ENCODE measurements around the gene MCF2L2. TPM values are rescaled to one million over a fixed set of nuclear protein-coding genes. Genes with fewer than 3 reads are reported as not detected.

Gene MCF2L2
- polyA plus RNA-seq, 1 donor, result 2.4 TPM

GRCh38 chr3:183313351-183313750 lies 115.1 kb downstream of the MCF2L2 start:
- WGBS (ENCODE audit: insufficient coverage, low lambda C conversion rate), result no CpG with 5 or more reads among the region's 4 CpGs
- no peak for DNase-seq
- Histone ChIP-seq H3K27ac (ENCODE audit: low read length) (no peak overlapping the region), H3K9me3 (ENCODE audit: control insufficient read depth, low read depth, low read length) (no peaks in the 10 kb centered on the region), H3K4me1 (ENCODE audit: control insufficient read depth, insufficient read depth, low read length) (peaks cover 26% of the 10 kb centered on the region), H3K27me3 (ENCODE audit: control insufficient read depth, insufficient read depth, low read length) (no peaks in the 10 kb centered on the region), H3K4me3 (ENCODE audit: low read length) (no peak overlapping the region), H3K36me3 (ENCODE audit: control insufficient read depth, insufficient read depth, low read length) (no peaks in the 10 kb centered on the region)

DNA sequence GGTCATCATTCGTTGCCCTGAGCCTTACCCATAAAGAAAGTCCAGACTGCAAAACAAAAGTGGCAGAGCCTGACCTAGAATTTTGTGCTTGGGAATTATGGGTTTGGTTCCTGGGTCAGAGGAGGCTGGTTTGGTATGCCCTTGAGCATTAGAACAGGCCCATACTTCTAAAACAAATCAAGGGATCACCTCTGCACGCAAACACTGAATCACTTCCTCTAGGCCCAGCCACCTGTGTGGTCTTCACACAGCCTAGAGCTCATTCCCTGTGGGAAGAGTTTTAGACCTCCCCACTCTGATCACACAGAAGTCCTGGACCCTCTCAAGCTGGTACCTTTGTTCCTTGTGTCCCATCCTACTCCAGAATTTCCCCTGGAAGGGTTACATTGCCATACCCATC lies 116.0 kb downstream of the MCF2L2 start:
- Histone ChIP-seq H3K36me3 (ENCODE audit: control insufficient read depth, insufficient read depth, low read length) (no peaks in the 10 kb centered on the region), H3K4me3 (ENCODE audit: low read length) (no peak overlapping the region), H3K27ac (ENCODE audit: low read length) (no peak overlapping the region), H3K27me3 (ENCODE audit: control insufficient read depth, insufficient read depth, low read length) (no peaks in the 10 kb centered on the region), H3K9me3 (ENCODE audit: control insufficient read depth, low read depth, low read length) (no peaks in the 10 kb centered on the region), H3K4me1 (ENCODE audit: control insufficient read depth, insufficient read depth, low read length) (peaks cover 32% of the 10 kb centered on the region)
- no CpG with 5 or more reads among the region's 2 CpGs for WGBS (ENCODE audit: insufficient coverage, low lambda C conversion rate)
- no peak for DNase-seq

DNA sequence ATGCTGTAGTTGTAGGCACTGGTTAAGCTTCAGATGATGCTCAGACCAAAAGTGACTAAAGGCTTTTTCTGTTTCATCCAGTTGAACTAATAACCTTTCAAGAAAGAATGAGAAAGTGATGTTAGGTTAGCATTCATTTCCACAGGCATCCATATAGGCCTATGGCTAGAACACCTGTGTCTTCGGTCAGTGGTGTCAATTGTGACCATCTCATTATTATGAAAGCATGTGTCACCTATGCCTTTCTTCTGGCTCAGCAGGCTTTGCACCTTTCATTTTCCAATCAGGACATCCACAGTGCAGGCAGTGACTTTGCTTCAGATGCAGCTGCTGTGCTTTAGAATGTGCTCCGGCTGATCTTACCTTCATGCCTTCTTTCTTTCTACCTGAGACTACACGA lies 117.5 kb downstream of the MCF2L2 start:
- H3K36me3 ChIP-seq (ENCODE audit: control insufficient read depth, insufficient read depth, low read length), result no peaks in the 10 kb centered on the region
- no peak overlapping the region for H3K27ac ChIP-seq (ENCODE audit: low read length)
- H3K27me3 ChIP-seq (ENCODE audit: control insufficient read depth, insufficient read depth, low read length), result no peaks in the 10 kb centered on the region
- H3K9me3 ChIP-seq (ENCODE audit: control insufficient read depth, low read depth, low read length), result no peaks in the 10 kb centered on the region
- WGBS (ENCODE audit: insufficient coverage, low lambda C conversion rate), result no CpG with 5 or more reads among the region's 3 CpGs
- no peak overlapping the region for H3K4me3 ChIP-seq (ENCODE audit: low read length)
- H3K4me1 ChIP-seq (ENCODE audit: control insufficient read depth, insufficient read depth, low read length), result peaks cover 41% of the 10 kb centered on the region
- no peak for DNase-seq

DNA sequence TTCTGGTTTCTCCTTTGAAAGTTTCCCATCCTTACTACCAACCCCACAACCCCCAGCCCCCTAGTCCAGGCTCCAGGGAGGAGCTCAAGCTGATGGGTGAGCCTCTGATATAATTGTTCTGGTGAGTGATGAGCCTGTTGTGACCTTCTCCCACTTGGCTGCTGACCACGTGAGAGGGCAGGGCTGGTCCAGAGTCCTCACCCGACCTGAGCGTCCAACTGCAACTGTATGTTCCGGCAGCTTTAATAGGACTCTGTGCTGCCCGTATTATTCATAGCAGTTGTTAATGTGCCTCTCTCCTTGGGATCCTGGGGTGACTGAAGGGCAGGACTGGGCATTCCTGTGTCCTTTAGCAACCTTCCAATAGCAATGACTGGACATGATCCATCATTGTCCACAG lies 119.1 kb downstream of the MCF2L2 start:
- peak; percentile 80 to 88 for DNase-seq
- Histone ChIP-seq H3K27me3 (ENCODE audit: control insufficient read depth, insufficient read depth, low read length) (no peaks in the 10 kb centered on the region), H3K27ac (ENCODE audit: low read length) (peak overlapping the region; percentile 95), H3K4me1 (ENCODE audit: control insufficient read depth, insufficient read depth, low read length) (peaks cover 37% of the 10 kb centered on the region), H3K9me3 (ENCODE audit: control insufficient read depth, low read depth, low read length) (no peaks in the 10 kb centered on the region), H3K4me3 (ENCODE audit: low read length) (no peak overlapping the region), H3K36me3 (ENCODE audit: control insufficient read depth, insufficient read depth, low read length) (no peaks in the 10 kb centered on the region)
- WGBS (ENCODE audit: insufficient coverage, low lambda C conversion rate), result no CpG with 5 or more reads among the region's 5 CpGs

DNA sequence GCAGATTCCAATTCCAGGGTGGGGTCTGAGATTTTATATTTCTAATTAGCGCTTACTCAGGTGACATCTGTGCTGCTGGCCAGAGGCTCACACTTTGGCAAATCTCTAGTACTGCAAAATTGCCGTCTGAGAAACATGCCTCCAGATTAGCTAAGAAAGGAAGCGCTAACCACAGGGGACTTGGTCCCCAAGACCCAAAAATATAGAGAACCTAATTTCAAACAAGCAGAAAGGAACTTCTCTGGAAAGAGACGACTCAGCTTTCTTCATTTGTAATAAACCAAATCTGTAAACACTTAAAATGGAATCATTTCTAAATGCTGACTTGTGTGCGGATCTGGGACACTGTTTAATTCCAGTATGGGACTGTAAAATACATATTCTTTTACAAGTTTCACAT lies 119.7 kb downstream of the MCF2L2 start:
- WGBS (ENCODE audit: insufficient coverage, low lambda C conversion rate), result 100% methylated on average over 1 of the region's 5 CpGs

GRCh38 chr3:183307749-183308148 lies 120.7 kb downstream of the MCF2L2 start:
- H3K27me3 ChIP-seq (ENCODE audit: control insufficient read depth, insufficient read depth, low read length), result no peaks in the 10 kb centered on the region
- no CpG with 5 or more reads among the region's 2 CpGs for WGBS (ENCODE audit: insufficient coverage, low lambda C conversion rate)
- H3K9me3 ChIP-seq (ENCODE audit: control insufficient read depth, low read depth, low read length), result no peaks in the 10 kb centered on the region
- peak; percentile 85 to 93 for DNase-seq
- H3K4me3 ChIP-seq (ENCODE audit: low read length), result no peak overlapping the region
- H3K36me3 ChIP-seq (ENCODE audit: control insufficient read depth, insufficient read depth, low read length), result no peaks in the 10 kb centered on the region
- H3K27ac ChIP-seq (ENCODE audit: low read length), result peak overlapping the region; percentile 95
- peaks cover 49% of the 10 kb centered on the region for H3K4me1 ChIP-seq (ENCODE audit: control insufficient read depth, insufficient read depth, low read length)

More for the DNA sequence above, 119.7 kb downstream of the MCF2L2 start:
- Histone ChIP-seq H3K27me3 (ENCODE audit: control insufficient read depth, insufficient read depth, low read length) (no peaks in the 10 kb centered on the region), H3K4me3 (ENCODE audit: low read length) (no peak overlapping the region), H3K27ac (ENCODE audit: low read length) (peak overlapping the region; percentile 95), H3K9me3 (ENCODE audit: control insufficient read depth, low read depth, low read length) (no peaks in the 10 kb centered on the region), H3K36me3 (ENCODE audit: control insufficient read depth, insufficient read depth, low read length) (no peaks in the 10 kb centered on the region), H3K4me1 (ENCODE audit: control insufficient read depth, insufficient read depth, low read length) (peaks cover 42% of the 10 kb centered on the region)
- no peak for DNase-seq

- WGBS (ENCODE audit: insufficient coverage, low lambda C conversion rate), result 60% methylated on average over 1 of the region's 9 CpGs
- no peaks in the 10 kb centered on the region for H3K9me3 ChIP-seq (ENCODE audit: control insufficient read depth, low read depth, low read length)
- peaks cover 53% of the 10 kb centered on the region for H3K4me1 ChIP-seq (ENCODE audit: control insufficient read depth, insufficient read depth, low read length)
- peak overlapping the region; percentile 95 for H3K27ac ChIP-seq (ENCODE audit: low read length)
- no peak overlapping the region for H3K4me3 ChIP-seq (ENCODE audit: low read length)
- H3K27me3 ChIP-seq (ENCODE audit: control insufficient read depth, insufficient read depth, low read length), result no peaks in the 10 kb centered on the region
- no peaks in the 10 kb centered on the region for H3K36me3 ChIP-seq (ENCODE audit: control insufficient read depth, insufficient read depth, low read length)
- peak; percentile 96 to 98 for DNase-seq
Observed at GRCh38 chr3:183306798-183307671, 121.4 kb downstream of the MCF2L2 start.

- Histone ChIP-seq H3K36me3 (ENCODE audit: control insufficient read depth, insufficient read depth, low read length) (no peaks in the 10 kb centered on the region), H3K4me1 (ENCODE audit: control insufficient read depth, insufficient read depth, low read length) (peaks cover 44% of the 10 kb centered on the region), H3K4me3 (ENCODE audit: low read length) (no peak overlapping the region), H3K27me3 (ENCODE audit: control insufficient read depth, insufficient read depth, low read length) (no peaks in the 10 kb centered on the region), H3K9me3 (ENCODE audit: control insufficient read depth, low read depth, low read length) (no peaks in the 10 kb centered on the region), H3K27ac (ENCODE audit: low read length) (peak overlapping the region; percentile 64)
- WGBS (ENCODE audit: insufficient coverage, low lambda C conversion rate), result no CpG with 5 or more reads among the region's 2 CpGs
- peak; percentile 62 to 84 for DNase-seq
Observed at GRCh38 chr3:183303690-183304089, 124.7 kb downstream of the MCF2L2 start.

DNA sequence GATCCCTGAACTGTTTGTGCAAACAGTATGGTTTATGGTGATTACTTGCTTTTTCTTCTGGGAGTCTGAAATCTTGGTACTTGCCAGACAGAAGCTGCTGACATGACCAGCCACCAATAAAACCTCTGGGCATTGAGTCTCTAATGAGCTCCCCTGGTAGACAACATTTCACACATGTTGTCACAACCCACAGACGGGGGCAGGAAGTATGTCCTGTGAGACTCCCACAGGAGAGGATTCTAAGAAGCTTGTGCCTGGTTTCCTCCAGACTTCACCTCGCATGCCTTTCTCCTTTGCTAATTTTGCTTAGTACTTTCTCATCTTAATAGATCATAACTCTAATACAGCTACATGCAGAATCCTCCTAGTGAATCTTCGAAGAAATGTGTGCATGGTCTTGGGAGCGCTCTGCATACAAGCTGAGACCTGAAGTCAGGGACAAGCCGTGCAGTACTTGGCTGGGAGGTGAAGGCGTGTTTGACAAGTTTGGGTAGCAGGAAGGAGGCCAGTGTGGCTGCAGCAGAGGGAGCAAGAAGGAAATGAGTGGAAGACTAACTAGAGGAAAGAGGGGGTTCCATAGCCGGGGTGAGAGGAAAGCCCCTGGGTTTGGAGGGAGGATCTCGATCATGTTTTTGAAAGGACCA lies 126.4 kb downstream of the MCF2L2 start:
- Histone ChIP-seq H3K4me1 (ENCODE audit: control insufficient read depth, insufficient read depth, low read length) (peaks cover 32% of the 10 kb centered on the region), H3K4me3 (ENCODE audit: low read length) (no peak overlapping the region), H3K27me3 (ENCODE audit: control insufficient read depth, insufficient read depth, low read length) (no peaks in the 10 kb centered on the region), H3K36me3 (ENCODE audit: control insufficient read depth, insufficient read depth, low read length) (no peaks in the 10 kb centered on the region), H3K27ac (ENCODE audit: low read length) (no peak overlapping the region), H3K9me3 (ENCODE audit: control insufficient read depth, low read depth, low read length) (no peaks in the 10 kb centered on the region)
- WGBS (ENCODE audit: insufficient coverage, low lambda C conversion rate), result no CpG with 5 or more reads among the region's 8 CpGs
- DNase-seq, result peak in 1 of 2 donors; percentile 40

- Histone ChIP-seq H3K27me3 (ENCODE audit: control insufficient read depth, insufficient read depth, low read length) (no peaks in the 10 kb centered on the region), H3K4me1 (ENCODE audit: control insufficient read depth, insufficient read depth, low read length) (peaks cover 24% of the 10 kb centered on the region), H3K9me3 (ENCODE audit: control insufficient read depth, low read depth, low read length) (no peaks in the 10 kb centered on the region), H3K27ac (ENCODE audit: low read length) (no peak overlapping the region), H3K4me3 (ENCODE audit: low read length) (no peak overlapping the region), H3K36me3 (ENCODE audit: control insufficient read depth, insufficient read depth, low read length) (no peaks in the 10 kb centered on the region)
- DNase-seq, result no peak
- 75% methylated on average over 2 of the region's 6 CpGs for WGBS (ENCODE audit: insufficient coverage, low lambda C conversion rate)
Observed at GRCh38 chr3:183300996-183301562, 127.3 kb downstream of the MCF2L2 start.
